ENCODE data around the gene LIN9. TPM values are rescaled to one million over a fixed set of nuclear protein-coding genes. Genes with fewer than 3 reads are reported as not detected.

The LIN9 gene
- total and polyA plus RNA-seq, 2 donors (not counting 3 experiments of a cell fraction or from before 2014, with no cell fraction given): 2.5 to 7.6 TPM

GRCh38 chr1:226199971-226200370 lies 109.0 kb downstream of the LIN9 start:
- dilution Hi-C loops (cut with MboI; ENCODE audit: extremely low pct_ligation_motif_present, low sequenced_read_pairs): no loop called here
- Histone ChIP-seq H3K79me2 (ENCODE audit: control insufficient read depth, insufficient read depth, low read length) (no peaks in the 10 kb centered on the region), H3K4me1 (ENCODE audit: control insufficient read depth, extremely low read depth, insufficient read depth, low read length) (no peaks in the 10 kb centered on the region), H2AFZ (ENCODE audit: low read depth, low read length) (no peak overlapping the region), H3K27ac (ENCODE audit: insufficient read depth, low read depth, low read length) (no peak overlapping the region), H4K20me1 (replicated peaks; ENCODE audit: control insufficient read depth, extremely low read depth, insufficient read depth, low read length) (no peaks in the 10 kb centered on the region), H3K9me3 (replicated peaks; ENCODE audit: control insufficient read depth, insufficient read depth, low read length) (no peaks in the 10 kb centered on the region), H3K9me1 (replicated peaks; ENCODE audit: control insufficient read depth, extremely low read depth, insufficient read depth, low read length) (no peaks in the 10 kb centered on the region), H3K4me3 (replicated peaks in 1 of 3; ENCODE audit: insufficient read depth in 1 of 3, low read depth in 1 of 3, low read length in 3 of 3) (no peak overlapping the region), H3K27me3 (ENCODE audit: control insufficient read depth in 2 of 2, insufficient read depth in 2 of 2, low read length in 2 of 2) (peaks cover 0 to 1% of the 10 kb centered on the region in 2 experiments), H3K9ac (replicated peaks; ENCODE audit: extremely low read depth, insufficient read depth, low read length) (no peak overlapping the region), H3K36me3 (ENCODE audit: control insufficient read depth in 2 of 2, extremely low read depth in 1 of 2, insufficient read depth in 2 of 2, low read length in 2 of 2) (no peaks in the 10 kb centered on the region), H3K4me2 (ENCODE audit: insufficient read depth, low read length) (no peak overlapping the region)
- DNase-seq (ENCODE audit: low read depth, low spot score) (no peak), FAIRE-seq (no peak)
- ChIA-PET POLR2A (no interaction called here), CTCF (interaction anchor here (1.7 to 2.4 kb wide), 2 partner anchors 74 to 133 kb away, joined by 17 to 23 read pairs; no protein-coding TSS in a partner anchor)
- no TSS peak for BruUV-seq (replicated peaks)
- TF ChIP-seq MYC (IDR thresholded peaks at IDR 0.05; ENCODE audit: low read depth, low read length): no peak
- intact Hi-C loops (cut with micrococcal nuclease): no loop called here

GRCh38 chr1:226195144-226195543 lies 113.8 kb downstream of the LIN9 start:
- ChIA-PET CTCF (interaction anchor here (1.1 to 4.8 kb wide), 3 partner anchors 12 to 130 kb away, joined by 3 to 45 read pairs (median 3); no protein-coding TSS in a partner anchor), POLR2A (no interaction called here)
- H3K4me3 ChIP-seq (replicated peaks in 1 of 3; ENCODE audit: insufficient read depth in 1 of 3, low read depth in 1 of 3, low read length in 3 of 3): no peak overlapping the region
- intact Hi-C loops (cut with micrococcal nuclease) (no loop called here), dilution Hi-C loops (cut with MboI; ENCODE audit: extremely low pct_ligation_motif_present, low sequenced_read_pairs) (no loop called here)
- H3K9me3 ChIP-seq (replicated peaks; ENCODE audit: control insufficient read depth, insufficient read depth, low read length): no peaks in the 10 kb centered on the region
- DNase-seq (ENCODE audit: low read depth, low spot score): no peak
- H3K27me3 ChIP-seq (ENCODE audit: control insufficient read depth in 2 of 2, insufficient read depth in 2 of 2, low read length in 2 of 2): no peaks in the 10 kb centered on the region
- H3K9me1 ChIP-seq (replicated peaks; ENCODE audit: control insufficient read depth, extremely low read depth, insufficient read depth, low read length): no peaks in the 10 kb centered on the region
- H3K9ac ChIP-seq (replicated peaks; ENCODE audit: extremely low read depth, insufficient read depth, low read length): no peak overlapping the region
- no peak for FAIRE-seq
- TF ChIP-seq MYC (IDR thresholded peaks at IDR 0.05; ENCODE audit: low read depth, low read length) (no peak), FOS (IDR thresholded peaks at IDR 0.05; ENCODE audit: borderline replicate concordance, insufficient read depth, low read length) (no peak), POLR2A (IDR thresholded peaks at IDR 0.05; ENCODE audit: low read depth, low read length) (no peak), MAX (IDR thresholded peaks at IDR 0.05; ENCODE audit: insufficient read depth, insufficient read length) (no peak), JUN (IDR thresholded peaks at IDR 0.05; ENCODE audit: borderline replicate concordance, insufficient read depth, insufficient read length, low read depth) (no peak), GATA2 (IDR thresholded peaks at IDR 0.05; ENCODE audit: insufficient read depth, insufficient read length, low read depth, low read length) (no peak), POLR2AphosphoS5 (IDR thresholded peaks at IDR 0.05; ENCODE audit: insufficient read depth, low read depth, low read length) (no peak), EZH2 (IDR thresholded peaks at IDR 0.05; ENCODE audit: borderline replicate concordance, low read depth, low read length, severe bottlenecking) (no peak), CTCF (IDR thresholded peaks at IDR 0.05; ENCODE audit: extremely low read depth in 1 of 2, insufficient read depth in 1 of 2, low read depth in 1 of 2, low read length in 2 of 2) (no peak)
- no peaks in the 10 kb centered on the region for H3K79me2 ChIP-seq (ENCODE audit: control insufficient read depth, insufficient read depth, low read length)
- no peaks in the 10 kb centered on the region for H3K36me3 ChIP-seq (ENCODE audit: control insufficient read depth in 2 of 2, extremely low read depth in 1 of 2, insufficient read depth in 2 of 2, low read length in 2 of 2)
- H3K4me1 ChIP-seq (ENCODE audit: control insufficient read depth, extremely low read depth, insufficient read depth, low read length): no peaks in the 10 kb centered on the region
- no peak overlapping the region for H3K27ac ChIP-seq (ENCODE audit: insufficient read depth, low read depth, low read length)
- H2AFZ ChIP-seq (ENCODE audit: low read depth, low read length): no peak overlapping the region
- no TSS peak for BruUV-seq (replicated peaks)
- no peaks in the 10 kb centered on the region for H4K20me1 ChIP-seq (replicated peaks; ENCODE audit: control insufficient read depth, extremely low read depth, insufficient read depth, low read length)
- H3K4me2 ChIP-seq (ENCODE audit: insufficient read depth, low read length): no peak overlapping the region

Measured in endothelial cell of umbilical vein (primary cell).